NCI-H526 (cell line): Measurements from ENCODE around the gene SPRED2.

Source experiments
- DNase-seq, 2 experiments: peaks; one replicate each; lab custom pipeline; 2025; lab: John Stamatoyannopoulos, UW

The SPRED2 gene, protein sequence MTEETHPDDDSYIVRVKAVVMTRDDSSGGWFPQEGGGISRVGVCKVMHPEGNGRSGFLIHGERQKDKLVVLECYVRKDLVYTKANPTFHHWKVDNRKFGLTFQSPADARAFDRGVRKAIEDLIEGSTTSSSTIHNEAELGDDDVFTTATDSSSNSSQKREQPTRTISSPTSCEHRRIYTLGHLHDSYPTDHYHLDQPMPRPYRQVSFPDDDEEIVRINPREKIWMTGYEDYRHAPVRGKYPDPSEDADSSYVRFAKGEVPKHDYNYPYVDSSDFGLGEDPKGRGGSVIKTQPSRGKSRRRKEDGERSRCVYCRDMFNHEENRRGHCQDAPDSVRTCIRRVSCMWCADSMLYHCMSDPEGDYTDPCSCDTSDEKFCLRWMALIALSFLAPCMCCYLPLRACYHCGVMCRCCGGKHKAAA

DNA sequence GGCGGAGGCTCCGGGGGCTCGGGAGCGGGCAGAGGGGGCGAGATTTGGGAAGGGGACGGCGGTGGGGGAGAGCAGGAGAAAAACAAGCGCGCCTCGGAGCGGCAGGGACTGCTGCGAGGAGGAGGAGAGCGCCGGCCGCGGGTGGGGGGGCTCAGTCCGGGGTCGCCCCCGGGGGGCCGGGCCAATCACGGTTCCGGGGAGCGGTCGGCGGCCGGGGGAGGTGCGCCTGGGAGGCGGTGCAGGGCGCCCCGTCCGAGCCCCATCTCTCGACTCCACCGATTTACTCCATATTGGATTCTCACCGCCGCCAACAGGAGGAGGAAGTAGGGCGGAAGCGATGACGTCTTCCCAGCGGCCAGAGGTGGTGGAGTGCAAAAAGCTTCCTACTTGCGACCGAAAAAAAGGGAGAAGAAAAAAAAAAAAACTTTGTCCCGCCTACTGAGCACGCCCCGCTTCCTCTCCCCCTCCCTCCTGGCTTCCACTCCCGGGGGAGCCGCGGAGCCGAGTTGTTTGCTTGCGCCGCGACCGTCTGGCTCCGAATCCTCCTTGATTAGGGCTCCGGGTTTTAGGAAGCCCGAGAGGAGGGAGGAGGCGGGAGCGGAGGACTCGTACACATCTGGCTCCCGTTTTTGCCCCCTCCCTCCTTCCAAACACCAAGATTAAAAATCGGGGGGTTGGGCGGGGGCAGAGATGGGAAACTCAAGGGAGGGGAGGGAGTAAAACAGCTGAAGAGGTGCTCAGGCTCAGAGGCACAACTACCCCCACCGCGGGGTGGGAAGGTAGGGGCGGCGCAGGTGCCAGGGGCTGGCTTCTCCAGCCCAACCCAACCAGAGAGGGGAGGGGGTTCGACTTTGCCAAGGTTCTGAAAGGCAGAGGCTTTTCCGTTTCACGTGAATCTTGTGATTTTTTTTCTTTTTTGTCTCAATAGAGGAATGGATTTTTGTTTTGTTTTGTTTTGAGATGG, at the start of gene SPRED2:
SPRED2 (minus strand) TSS at position 373 of the 964 bp plus-strand sequence. CDS start 612 bp downstream, outside the sequence.
- peak; percentile 81 to 94 for DNase-seq

DNA sequence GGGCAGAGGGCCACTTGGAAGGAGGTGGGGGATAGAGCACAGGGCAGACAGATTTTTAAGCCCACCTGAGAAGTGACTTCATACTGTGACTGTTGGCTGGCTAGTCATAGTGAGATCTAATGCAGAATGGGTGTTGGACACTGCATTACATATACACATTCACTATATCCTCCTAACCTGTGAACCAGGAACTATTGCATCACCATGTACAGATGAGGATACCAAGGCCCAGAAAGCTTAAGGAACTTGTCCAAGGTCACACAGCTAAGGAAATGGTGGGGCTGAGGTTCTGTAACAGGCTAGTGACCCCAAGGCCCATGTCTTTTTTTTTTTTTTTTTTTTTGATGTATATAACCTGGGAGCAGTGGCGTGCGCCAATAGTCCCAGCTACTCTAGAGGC, 49.6 kb upstream of the SPRED2 start:
- DNase-seq: no peak

DNA sequence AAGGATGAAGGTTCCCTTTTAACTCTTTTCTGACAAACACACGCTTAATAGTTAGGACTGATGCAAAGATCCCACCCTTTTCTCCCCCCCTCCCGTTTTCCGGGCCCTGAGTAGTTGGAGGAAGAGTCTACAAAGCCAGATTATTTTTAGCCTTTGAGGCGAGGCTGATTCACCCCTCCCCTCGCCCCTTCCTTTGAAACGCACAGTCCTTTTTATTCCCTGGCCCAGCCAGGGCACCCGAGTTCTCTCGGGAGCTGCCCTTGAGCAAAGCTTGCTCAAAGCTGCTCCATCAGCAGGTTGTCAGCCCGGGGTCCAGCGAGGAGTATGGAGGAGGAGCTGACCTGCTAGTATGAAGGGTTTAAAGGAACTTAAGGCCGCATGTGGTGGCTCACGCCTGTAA, 47.1 kb upstream of the SPRED2 start:
- DNase-seq: no peak

DNA sequence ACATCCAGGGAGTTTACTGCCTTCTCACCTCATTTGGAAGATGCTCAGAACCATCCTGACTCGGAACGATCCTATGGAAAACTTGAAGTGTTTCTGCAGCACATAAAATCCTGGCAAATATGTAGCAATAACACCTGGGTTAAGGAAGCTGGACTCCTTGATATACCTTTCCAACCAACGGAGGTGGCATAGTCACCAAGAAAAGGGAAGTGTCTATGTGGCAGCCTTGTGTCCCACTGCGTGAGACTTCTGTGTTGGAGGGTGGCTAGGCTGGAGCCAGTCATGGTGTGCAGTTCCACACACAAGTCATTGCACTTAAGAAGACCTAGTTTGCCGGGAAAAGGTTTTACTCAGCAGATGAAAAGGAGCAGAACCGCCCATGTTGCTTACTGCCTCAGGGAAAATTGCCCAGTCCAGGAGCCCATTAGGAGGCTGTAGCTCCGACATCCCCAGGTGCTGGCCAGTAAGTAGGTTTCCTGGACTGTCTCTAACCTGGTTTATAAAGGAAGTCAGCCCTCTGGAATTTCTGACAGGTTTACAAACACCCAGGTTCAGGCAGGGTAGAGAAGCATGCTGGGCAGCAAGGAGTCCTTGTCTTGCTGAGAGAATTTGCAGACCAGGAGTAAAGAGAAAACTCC, 46.2 kb upstream of the SPRED2 start:
- DNase-seq: no peak

DNA sequence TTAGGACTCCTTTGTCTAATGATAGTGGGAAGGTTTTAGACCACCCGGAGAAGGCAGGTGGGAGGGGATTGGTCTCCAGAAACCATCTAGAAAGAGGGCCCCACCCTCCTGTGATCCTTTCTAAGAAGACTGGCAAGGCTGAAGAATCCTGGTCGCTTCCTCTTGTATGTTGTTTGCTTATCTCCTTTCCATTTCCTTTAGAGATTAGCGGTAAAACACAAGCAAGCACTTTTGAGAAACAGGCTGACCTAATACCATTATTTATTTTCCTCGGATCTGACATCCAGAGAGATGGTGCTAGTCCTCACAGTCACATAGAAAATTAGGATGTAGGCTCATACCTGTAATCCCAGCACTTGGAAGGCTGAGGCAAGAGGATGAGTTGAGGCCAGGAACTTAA, 45.2 kb upstream of the SPRED2 start:
- no peak for DNase-seq

DNA sequence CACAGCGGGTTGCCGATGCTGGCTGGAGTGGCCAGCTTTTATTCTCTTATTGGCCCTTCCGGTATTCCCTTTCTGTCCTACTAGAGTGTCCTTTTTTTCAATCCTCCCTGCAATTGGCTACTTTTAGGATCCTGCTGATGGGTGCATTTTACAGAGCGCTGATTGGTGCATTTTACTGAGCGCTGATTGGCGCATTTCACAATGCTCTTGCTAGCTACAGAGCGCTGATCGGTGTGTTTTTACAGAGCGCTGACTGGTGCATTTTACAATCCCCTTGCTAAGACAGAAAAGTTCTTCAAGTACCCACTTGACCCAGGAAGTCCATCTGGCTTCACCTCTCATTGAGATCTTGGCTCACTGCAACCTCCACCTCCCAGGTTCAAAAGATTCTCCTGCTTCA, 44.4 kb upstream of the SPRED2 start:
- no peak for DNase-seq

DNA sequence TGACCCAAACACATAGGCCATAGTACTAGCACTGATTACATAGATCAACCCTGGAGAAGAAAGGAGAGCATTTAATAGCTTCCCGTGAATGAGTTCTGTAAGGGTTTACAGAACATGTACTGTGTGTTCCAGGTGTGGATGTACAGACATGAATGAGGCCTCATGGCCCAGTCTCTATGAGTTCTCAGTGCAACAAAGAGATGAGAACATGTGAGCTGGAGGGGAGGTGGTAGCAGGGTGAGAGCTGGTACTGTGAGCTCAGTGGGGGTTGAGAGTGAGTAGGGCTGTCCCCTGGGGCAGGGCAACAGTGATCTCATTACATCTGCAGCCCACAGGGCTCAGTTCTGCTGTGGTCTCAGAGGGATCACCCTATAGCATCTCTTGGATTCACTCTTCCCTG, 42.6 kb upstream of the SPRED2 start:
- no peak for DNase-seq

DNA sequence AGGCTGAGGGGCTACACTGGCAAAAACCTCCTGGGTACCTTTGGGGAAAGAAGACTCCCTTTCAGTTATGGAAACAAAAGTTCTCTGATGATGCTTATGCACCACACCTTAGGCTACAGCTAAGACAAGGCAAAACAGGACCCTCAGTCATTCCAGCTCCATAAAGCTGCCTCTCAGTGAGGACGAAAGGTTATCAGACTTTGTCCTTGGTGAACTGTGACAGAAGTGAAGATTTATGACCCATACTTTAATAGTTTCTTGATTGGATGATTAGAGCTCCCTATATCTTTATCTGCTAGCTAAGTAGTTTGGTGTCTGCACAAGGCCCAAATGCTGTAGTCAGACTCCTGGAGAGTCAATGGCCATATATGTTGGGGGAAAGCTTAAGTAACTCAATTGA, 40.6 kb upstream of the SPRED2 start:
- no peak for DNase-seq

DNA sequence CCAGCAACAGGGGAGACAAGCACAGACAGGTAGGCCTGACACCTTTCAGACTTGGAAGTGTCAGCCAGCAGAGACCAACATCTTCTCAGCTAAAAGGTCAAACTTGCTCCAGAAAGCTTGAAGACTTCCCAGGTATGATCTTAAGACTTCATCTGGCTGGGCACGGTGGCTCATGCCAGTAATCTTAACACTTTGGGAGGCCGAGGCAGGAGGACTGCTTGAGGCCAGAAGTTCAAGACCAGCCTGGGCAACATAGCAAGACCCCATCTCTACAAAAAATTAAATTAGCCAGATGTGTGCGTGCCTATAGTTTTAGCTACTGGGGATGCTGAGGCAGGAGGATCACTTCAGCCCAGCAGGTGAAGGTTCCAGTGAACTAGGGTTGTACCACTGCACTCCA, 39.0 kb upstream of the SPRED2 start:
- DNase-seq: no peak

DNA sequence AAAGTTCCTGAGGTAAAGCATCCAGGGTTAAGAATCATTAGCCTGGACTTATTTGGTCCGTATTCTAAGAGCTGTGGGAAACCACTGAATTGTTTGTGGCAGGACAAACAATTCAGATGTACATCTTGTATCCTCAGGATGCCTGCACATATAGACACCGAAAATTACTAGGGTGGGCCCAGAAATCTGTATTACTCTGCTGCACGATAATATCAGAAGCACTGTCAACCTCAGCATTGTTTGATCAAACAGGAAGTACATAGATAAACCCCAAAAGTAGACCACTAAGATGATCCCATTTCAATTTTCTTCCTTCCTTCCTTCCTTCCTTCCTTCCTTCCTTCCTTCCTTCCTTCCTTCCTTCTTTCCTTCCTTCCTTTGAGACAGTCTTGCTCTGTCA, 34.2 kb upstream of the SPRED2 start:
- no peak for DNase-seq

DNA sequence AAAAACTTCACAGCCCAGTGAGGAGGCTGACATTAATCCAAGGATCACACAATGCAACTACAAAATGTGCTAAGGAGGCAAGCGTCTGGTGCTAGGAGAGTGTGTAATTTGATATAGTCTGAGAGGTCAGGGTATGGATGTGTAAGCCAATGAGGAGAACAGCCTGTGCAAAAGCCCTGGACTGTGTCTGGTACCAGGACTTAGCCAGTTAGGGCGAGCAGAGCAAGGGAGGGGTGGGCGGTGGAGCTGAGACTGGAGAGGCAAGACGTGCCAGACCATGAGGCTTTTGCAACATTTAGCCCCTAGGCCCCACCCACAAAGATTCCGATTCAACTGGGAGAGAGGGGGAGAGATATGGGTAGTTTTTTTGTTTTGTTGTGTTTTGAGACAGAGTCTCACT, 33.5 kb upstream of the SPRED2 start:
- peak in 1 of 2 experiments; percentile 33 for DNase-seq

DNA sequence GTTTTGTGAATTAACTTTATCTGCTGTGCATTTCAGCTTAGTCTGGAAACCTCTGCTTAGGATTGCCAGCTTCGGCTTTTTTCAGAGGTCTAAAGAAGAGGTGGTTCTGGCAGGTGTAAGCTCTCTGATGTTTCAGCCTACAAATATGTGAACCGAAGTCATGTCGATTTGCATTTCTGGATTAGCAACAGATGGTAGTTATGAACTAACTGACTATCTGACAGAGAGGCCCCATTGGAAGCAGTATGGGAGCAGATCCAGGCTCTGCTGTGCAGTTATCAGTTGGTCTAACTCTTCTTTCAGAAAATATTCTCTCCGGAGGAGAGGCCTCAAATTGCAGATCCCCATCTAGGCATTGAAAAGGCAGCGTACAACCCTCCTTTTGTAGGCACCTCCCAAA, 32.7 kb upstream of the SPRED2 start:
- peak; percentile 62 to 84 for DNase-seq

DNA sequence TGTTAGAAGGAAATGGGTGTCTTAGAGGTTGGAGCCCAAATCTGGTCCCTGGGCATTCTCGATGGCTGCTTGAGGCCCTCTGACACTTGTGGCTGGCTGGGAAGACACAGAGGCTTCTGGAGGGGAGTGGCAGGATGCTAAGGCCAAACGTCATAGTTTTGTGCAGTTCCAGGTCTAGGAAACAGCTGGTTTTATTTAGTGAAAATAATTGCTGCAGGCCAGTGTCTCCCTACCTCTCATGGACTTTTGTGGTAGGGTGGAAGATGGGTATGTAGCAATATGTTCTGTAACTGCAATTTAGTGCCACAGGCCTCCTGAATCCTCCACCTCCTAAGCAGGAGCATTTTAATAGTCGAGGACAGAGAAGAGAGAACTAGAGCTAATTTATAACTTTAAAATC, 32.2 kb upstream of the SPRED2 start:
- DNase-seq: no peak

DNA sequence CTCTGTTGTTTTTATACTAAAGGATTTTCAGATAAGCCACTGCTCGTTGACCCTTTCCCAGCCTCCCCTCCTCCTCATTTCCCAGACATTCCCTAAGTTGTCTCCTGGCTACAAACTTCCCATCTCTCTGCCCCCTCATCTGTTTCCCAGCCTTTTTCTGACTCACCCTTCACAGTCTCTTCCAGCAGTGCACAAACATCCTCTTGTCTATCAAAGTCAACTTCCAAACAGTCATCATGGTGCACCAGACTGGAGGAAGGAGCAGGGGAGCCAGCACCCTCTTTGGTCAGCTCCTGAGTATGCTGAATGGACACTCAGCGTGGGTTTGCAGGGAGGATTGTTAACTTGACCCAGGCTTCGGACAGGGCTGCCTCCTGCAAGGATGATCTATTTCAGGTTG, 26.6 kb upstream of the SPRED2 start:
- DNase-seq: no peak

DNA sequence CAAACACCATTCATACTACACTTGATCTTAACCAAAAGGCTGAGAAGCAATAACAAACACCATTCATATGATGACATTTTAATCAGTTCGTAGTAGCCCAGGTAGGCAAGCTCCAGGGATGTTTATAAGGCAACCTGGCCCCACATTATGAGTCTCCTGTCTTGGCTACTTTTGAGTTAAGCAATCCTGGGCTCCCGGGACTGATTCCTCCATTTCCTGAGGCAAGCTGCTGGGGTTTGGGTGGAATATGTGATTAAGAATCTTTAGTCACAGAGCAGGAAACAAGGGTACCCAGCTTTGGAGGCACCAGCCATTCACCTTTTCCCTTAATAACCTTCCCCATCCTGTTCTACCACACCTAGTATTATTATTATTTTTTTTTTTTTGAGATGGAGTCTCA, 24.5 kb upstream of the SPRED2 start:
- no peak for DNase-seq

DNA sequence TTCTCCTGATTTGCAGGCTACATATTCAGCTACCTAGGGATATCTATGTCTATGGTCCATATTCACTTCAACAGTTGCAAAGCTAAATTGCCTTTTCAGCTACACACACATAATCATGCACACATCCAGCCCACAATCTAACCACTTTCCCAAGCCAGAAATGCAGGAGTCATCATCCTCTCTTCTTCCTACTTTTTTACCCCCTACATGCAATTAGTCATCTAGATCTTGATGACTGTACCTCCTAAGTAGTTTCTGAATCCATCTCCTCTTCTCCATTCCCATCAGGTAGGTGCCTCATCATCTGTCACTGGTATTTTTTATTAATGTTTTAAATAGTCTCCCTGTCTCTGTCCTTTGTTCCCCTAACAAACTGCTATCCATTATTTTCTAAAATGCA, 23.7 kb upstream of the SPRED2 start:
- no peak for DNase-seq

DNA sequence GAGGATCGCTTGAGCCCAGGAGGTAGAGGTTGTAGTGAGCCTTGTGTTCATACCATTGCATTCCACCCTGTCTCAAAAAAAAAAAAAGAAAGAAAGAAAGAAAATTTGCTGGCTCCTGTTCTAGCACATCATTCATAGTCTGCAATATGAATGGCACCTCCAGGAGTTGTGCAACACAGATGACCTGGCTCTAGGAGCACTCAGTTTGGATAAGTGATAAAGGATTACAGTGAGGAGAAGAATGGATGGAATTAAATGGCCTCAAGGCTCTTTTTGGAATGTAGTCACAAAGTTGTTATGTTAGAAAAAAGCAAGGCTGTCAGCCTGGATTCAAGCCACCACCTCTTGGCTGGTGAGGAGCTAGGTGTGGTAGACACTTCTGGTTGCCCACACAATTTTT, 21.5 kb upstream of the SPRED2 start:
- no peak for DNase-seq

DNA sequence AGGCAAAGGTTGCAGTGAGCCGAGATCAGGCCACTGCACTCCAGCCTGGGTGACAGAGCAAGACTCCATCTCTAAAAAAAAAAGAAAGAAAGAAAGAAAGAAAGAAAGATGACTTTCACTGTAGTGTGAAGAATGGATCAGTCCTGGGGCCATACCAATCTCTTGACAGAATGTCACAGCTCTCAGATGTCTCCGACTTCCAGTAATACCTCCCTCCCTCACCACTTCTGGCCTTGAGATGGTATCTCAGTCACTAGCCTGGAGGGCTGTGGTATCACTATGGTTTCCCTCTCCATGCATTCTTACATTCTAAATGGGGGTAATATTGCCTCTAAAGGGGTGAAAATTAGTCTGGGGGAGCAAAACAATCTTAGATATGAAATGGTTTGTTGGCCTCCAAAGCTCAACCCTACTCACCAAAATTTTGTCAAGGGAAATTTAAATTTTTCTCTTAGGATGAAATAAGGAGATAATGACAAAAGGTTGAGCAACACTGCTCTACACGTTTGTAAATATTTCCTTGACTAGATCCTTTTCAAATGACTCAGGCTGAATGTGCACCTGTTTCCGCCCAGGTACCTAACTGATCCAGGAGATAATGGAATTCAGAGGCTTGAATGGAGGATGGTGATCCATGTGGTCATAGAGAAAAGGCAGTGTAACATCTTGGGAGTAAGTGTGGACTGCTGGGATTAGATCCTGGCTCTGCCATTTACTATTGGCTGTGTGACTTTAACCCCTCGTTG, 19.9 kb upstream of the SPRED2 start:
- DNase-seq: no peak

DNA sequence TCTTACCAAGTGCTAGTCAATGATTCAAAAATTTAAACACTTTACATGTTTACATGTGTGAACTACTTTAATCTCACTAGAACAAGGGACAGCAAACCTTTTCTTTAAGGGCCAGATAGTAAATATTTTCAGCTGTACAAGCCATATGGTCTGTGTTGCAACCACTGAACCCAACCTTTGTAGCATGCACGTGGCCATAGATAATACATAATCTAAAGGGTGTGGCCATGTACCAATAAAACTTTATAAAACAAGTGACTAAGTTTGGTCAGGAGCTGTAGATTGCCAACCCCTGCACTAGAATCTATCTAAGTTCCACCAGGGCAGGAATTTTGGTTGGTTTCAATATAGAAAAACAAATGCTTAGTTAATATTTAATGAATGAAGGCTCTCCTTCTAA, 18.4 kb upstream of the SPRED2 start:
- no peak for DNase-seq

DNA sequence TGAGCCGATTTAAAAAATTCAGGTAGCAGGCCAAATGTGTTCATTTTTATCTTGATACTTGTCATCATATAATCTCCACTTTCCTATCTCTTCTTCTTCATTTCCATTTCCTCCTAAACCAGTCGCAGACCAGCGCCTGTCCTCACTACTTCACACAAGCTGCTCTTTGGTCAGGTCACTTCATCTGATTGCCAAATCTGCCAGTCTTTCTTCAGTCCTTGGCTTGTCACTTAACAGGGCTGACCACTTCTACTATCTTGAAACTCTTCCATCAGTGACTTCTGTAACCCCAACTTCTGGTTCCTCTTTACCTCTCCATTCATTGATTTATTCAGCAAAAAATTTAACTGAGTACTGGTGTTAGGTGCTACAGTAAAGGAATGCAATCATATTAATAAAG, 18.0 kb upstream of the SPRED2 start:
- no peak for DNase-seq

DNA sequence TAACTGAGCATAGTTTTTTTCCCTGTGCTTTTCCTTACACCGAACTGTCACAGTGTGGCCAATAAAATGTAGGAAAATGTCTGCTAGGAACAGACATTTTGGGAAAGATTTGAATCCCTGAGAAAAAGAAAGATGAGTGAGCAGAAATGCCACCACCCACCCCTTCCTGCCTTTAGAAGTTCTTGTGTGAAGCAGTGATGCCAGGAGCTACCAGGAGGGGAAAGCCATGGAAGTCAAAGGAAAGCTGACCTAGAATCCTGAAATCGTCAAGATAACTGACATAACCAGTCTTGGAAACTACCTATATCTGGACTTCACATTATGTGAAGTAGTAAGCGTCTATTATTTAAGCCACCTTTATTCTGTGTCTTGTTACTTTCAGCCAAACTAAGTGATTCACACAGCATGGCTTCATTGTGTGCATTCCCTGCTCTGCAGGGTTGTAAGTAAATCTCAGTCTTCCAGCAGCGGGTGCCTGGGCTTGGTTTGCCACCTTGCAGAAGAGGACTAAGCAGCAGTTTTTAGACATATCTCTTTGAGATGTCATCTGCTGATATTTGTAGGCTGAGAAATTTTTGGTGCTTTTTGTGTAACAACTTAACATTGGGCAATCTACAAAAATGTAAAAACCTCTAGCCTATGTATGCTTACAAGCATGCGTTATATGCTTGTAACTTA, 11.2 kb upstream of the SPRED2 start:
- DNase-seq: no peak
